HL-60 (cell line): Measurements from ENCODE around the gene TSHZ2.
"Not testable (repeated sequence)": the region's sequence is repeated elsewhere in the genome, so short reads cannot be mapped to it uniquely, and the experiment has no call there.

Experiments used
- DNase-seq, 2 experiments: peaks; one replicate each; pipeline ENCODE4 v3.0.0-alpha.2; 2010 to 2020; ENCODE audit warnings: low read depth in 1 of 2, low spot score in 1 of 2
- H3K27ac ChIP-seq: fragments of 250-450 bp; sonication (Bioruptor Pico); replicated peaks from 2 replicates; pipeline ENCODE4 v1.5.1; 2020; ENCODE audit warnings: mild to moderate bottlenecking, moderate library complexity
- H3K27me3 ChIP-seq: fragments of 250-450 bp; sonication (Bioruptor Pico); 2 replicates; pipeline ENCODE4 v1.5.1; 2021; ENCODE audit warnings: mild to moderate bottlenecking, moderate library complexity; ENCODE audit not compliant: insufficient read depth, poor library complexity, severe bottlenecking
- H3K4me3 ChIP-seq: replicated peaks from 2 replicates; pipeline ENCODE4 v1.5.1; 2011; ENCODE audit warnings: mild to moderate bottlenecking, control low read depth, low read length; ENCODE audit not compliant: insufficient read depth
- GABPA ChIP-seq: IDR thresholded peaks from 2 replicates; pipeline ENCODE4 v1.6.1; 2012; ENCODE audit warnings: low read depth
- POLR2AphosphoS5 ChIP-seq: IDR thresholded peaks from 2 replicates; pipeline ENCODE4 v1.6.1; 2012; ENCODE audit warnings: low read depth
- SPI1 ChIP-seq: IDR thresholded peaks from 2 replicates; pipeline ENCODE4 v1.6.1; 2012; ENCODE audit warnings: low read depth, mild to moderate bottlenecking, borderline replicate concordance
- TF ChIP-seq, protein P1 (sequence below): IDR thresholded peaks from one replicate; pipeline ENCODE4 v1.5.1; 2011; ENCODE audit warnings: low read length, control low read depth, inconsistent platforms; ENCODE audit not compliant: insufficient read depth
- TF ChIP-seq, protein P2 (sequence below): IDR thresholded peaks from 2 replicates; pipeline ENCODE4 v1.6.1; 2012; ENCODE audit warnings: low read depth; ENCODE audit not compliant: insufficient replicate concordance

Gene TSHZ2

DNA sequence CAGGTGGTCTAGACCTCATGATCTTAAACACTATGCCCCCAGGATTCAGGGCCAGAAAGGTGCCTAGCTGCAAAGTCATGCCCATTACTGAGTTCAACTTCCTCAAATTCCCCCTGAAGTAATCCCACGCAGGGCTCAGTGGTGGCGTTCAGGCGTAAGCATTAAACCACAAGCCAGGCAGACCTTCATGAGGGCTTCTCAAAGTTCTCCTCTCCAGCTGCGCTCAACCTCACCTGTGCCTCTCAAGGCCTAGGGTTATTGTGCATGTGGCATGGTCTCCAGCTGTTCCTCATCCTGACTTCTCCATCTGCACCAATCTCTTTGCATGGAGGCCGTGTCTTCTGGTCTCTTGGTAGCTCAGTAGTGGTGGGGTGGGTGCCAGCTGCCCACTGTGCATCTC is 113.6 kb downstream of the TSHZ2 start:
- TF ChIP-seq, protein P1, sequence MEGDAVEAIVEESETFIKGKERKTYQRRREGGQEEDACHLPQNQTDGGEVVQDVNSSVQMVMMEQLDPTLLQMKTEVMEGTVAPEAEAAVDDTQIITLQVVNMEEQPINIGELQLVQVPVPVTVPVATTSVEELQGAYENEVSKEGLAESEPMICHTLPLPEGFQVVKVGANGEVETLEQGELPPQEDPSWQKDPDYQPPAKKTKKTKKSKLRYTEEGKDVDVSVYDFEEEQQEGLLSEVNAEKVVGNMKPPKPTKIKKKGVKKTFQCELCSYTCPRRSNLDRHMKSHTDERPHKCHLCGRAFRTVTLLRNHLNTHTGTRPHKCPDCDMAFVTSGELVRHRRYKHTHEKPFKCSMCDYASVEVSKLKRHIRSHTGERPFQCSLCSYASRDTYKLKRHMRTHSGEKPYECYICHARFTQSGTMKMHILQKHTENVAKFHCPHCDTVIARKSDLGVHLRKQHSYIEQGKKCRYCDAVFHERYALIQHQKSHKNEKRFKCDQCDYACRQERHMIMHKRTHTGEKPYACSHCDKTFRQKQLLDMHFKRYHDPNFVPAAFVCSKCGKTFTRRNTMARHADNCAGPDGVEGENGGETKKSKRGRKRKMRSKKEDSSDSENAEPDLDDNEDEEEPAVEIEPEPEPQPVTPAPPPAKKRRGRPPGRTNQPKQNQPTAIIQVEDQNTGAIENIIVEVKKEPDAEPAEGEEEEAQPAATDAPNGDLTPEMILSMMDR, result no peak
- TF ChIP-seq SPI1 (peak; percentile 53; the same call in 1 of the 2 replicates), GABPA (no peak), POLR2AphosphoS5 (peak; percentile 75)
- TF ChIP-seq, protein P2, sequence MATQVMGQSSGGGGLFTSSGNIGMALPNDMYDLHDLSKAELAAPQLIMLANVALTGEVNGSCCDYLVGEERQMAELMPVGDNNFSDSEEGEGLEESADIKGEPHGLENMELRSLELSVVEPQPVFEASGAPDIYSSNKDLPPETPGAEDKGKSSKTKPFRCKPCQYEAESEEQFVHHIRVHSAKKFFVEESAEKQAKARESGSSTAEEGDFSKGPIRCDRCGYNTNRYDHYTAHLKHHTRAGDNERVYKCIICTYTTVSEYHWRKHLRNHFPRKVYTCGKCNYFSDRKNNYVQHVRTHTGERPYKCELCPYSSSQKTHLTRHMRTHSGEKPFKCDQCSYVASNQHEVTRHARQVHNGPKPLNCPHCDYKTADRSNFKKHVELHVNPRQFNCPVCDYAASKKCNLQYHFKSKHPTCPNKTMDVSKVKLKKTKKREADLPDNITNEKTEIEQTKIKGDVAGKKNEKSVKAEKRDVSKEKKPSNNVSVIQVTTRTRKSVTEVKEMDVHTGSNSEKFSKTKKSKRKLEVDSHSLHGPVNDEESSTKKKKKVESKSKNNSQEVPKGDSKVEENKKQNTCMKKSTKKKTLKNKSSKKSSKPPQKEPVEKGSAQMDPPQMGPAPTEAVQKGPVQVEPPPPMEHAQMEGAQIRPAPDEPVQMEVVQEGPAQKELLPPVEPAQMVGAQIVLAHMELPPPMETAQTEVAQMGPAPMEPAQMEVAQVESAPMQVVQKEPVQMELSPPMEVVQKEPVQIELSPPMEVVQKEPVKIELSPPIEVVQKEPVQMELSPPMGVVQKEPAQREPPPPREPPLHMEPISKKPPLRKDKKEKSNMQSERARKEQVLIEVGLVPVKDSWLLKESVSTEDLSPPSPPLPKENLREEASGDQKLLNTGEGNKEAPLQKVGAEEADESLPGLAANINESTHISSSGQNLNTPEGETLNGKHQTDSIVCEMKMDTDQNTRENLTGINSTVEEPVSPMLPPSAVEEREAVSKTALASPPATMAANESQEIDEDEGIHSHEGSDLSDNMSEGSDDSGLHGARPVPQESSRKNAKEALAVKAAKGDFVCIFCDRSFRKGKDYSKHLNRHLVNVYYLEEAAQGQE, result no peak
- peak in 1 of 2 experiments; percentile 72 for DNase-seq
- H3K27me3 ChIP-seq, result no peaks in the 10 kb centered on the region

DNA sequence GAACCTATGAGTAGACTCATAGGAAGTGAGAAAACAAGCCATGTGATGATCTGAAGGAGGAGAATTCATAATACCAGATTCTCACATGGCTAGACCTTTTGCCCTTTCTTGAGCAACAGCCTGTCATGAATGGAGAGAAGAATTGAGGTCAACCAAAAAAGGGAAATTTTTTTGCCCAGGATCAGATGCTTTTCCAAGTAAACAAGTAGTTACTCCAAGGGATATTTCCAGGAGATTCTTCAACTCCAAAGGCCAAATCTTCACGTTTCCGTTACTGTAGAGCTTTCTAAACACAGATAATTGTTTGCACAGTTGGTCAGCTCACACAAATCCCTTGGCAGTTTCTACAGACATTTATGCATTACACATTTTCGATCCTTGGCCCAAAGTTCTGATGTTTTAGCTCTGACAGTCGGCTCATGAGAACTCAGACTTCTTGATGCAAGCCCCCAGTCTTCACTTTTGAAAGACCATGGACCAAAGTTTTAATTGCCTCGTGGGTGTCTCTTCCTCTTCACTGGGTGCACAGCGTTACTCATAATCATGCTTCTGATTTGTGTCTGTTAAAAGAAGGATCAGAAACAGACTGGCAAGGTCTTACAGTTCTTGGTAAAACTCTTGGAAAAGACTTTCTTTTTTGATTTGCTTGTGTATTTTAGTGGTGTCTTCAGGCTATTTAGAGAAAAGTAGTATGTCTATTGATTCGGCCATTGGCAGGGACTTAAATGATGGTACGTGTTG is 115.0 kb downstream of the TSHZ2 start:
- DNase-seq, result no peak
- Histone ChIP-seq H3K27me3 (no peaks in the 10 kb centered on the region), H3K27ac (no peak overlapping the region), H3K4me3 (no peak overlapping the region)
- TF ChIP-seq POLR2AphosphoS5, result no peak
- TF ChIP-seq, protein P1, result no peak
- TF ChIP-seq, protein P2, result no peak
- TF ChIP-seq GABPA, result no peak
- TF ChIP-seq SPI1, result no peak

More for the DNA sequence above, 113.6 kb downstream of the TSHZ2 start:
- no peak overlapping the region for H3K4me3 ChIP-seq
- no peak overlapping the region for H3K27ac ChIP-seq

DNA sequence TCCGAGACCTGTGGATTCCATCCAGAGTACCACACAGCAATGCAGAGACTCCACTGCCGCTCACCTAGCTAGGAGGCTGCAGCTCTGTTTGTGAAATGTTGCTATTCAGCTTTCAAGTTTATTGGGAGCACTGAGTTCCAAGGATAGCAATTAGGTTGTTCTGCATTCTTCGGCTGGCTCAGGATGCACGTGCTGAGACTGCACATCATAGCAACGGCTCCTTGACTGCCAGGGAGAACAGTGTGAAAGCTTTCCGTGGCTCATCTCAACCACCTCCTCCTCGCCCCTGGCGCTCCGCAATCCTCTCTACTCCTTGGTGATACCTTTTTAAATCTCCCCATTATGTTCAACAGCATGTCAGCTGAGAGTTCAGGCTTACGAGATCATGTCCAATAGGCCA is 116.6 kb downstream of the TSHZ2 start:
- Histone ChIP-seq H3K27ac (no peak overlapping the region), H3K27me3 (no peaks in the 10 kb centered on the region), H3K4me3 (no peak overlapping the region)
- no peak for DNase-seq
- TF ChIP-seq, protein P1, result no peak
- no peak for TF ChIP-seq POLR2AphosphoS5
- TF ChIP-seq, protein P2, result no peak
- TF ChIP-seq SPI1, result no peak
- TF ChIP-seq GABPA, result no peak

DNA sequence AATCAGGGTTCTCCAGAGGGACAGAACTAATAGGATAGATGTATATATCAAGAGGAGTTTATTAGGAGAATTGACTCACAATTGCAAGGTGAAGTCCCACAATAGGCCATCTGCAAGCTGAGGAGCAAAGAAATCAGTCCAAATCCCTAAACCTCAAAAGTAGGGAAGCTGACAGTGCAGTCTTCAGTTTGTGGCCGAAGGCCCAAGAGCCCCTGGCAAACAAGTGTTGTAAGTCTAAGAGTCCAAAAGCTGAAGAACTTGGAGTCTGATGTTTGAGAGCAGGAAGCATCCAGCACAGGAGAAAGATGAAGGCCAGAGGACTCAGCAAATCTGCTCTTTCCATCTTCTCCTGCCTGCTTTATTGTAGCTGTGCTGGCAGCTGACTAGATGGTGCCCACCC is 117.7 kb downstream of the TSHZ2 start:
- H3K27me3 ChIP-seq, H3K27ac ChIP-seq, H3K4me3 ChIP-seq, DNase-seq: not testable (repeated sequence)
